Stromal cell of bone marrow (primary cell): ENCODE measurements around the gene MOBP.

Experiments
- DNase-seq: peaks from one replicate; pipeline ENCODE4 v3.0.0-alpha.2; 2012; ENCODE audit warnings: low read depth

Gene MOBP

DNA sequence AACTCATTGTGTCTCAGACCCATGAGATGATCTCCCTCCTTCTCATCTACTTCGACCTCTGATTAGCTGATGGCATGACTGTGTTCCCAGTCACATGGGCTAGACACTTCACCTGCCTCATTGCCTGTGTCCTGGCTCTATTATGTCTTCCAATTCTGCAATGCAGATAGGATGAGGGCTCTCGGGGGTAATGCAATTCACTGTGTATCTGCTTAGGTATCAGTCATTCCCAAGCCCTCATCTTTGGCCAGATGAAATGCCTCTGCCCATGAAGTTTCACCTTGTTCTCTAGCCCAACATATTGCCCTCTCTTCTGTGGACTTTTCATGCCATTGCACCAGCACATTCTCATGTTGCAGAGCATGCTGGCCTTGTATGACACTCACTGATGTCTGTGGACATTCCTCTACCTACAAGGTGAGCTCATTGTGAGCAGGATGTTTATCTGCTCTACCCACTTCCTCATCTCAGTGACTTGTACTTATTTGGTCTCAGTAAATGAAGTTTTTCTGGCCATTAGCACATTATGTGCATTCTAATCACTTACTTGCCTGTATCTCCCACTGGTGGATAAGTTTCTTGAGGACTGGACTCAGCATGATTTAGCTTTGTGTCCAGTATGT is 32.3 kb downstream of the MOBP start:
- no peak for DNase-seq

- no peak for DNase-seq
These were observed 33.6 kb downstream of the MOBP start for GRCh38 chr3:39501059-39501458.

DNA sequence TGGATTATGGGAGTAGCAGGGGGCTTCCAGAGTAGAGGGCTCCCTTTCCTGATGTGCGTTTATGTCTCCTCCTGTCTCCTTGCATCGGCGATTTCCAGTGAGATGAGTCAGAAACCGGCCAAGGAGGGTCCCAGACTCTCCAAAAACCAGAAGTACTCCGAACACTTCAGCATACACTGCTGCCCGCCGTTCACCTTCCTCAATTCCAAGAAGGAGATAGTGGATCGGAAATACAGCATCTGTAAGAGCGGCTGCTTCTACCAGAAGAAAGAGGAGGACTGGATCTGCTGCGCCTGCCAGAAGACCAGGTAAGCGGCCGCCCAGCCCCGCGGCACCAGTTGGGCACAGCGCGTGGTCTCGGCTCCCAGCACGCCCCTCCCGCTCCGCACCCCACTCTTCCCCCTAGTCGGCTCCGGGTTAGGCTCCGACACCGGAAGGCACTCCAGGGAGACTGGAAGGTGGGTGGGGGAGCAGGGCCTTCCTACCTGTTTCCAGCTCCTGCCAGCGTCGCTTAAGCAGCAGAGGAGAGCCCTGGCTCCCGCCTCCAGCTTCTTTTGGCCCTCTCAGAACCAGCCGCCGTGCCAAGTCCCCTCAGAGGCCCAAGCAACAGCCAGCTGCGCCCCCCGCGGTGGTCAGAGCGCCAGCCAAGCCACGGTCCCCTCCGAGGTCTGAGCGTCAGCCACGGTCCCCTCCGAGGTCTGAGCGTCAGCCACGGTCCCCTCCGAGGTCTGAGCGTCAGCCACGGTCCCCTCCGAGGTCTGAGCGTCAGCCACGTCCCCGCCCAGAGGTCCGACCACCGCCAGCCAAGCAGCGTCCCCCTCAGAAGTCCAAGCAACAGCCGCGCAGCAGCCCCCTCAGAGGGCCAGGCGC is 34.7 kb downstream of the MOBP start:
- no peak for DNase-seq

DNA sequence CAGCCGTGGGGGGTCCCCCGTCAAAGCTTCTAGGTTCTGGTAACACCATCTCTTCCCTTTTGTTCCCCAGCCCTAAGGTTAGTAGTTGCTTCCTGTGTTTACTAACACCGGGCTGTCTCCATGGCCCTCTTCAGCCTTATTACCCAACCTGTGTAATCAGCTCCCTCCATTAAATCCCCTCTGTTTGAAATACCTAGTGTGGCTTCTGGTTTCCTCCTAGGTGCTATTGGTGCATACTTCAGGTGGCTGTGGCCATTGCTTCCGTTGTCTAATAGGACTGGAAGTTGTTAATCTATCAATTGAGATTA is 35.3 kb downstream of the MOBP start:
- DNase-seq: no peak

- DNase-seq: no peak
These were observed 38.6 kb downstream of the MOBP start for GRCh38 chr3:39505866-39506742.

DNA sequence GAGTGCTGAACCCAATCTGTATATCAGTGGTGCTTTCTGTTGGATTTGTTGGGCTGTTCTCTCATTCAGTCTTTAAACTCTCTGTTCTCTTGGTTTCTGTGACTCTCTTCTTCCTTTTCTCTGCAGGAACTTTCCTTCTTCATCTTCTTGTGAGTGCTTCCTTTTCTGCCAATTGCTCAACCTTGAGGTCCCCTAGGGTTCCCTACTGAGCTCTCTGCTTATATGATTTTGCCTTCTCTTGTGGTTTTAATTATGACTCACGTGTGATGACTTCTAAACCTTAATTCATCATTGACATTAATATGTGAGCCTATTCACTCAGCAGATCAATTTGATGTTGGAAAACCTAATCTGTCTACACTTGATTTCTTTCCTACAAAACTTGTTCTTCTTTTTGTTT is 39.4 kb downstream of the MOBP start:
- DNase-seq: no peak

GRCh38 chr3:39513791-39514369 is 46.4 kb downstream of the MOBP start:
- no peak for DNase-seq

DNA sequence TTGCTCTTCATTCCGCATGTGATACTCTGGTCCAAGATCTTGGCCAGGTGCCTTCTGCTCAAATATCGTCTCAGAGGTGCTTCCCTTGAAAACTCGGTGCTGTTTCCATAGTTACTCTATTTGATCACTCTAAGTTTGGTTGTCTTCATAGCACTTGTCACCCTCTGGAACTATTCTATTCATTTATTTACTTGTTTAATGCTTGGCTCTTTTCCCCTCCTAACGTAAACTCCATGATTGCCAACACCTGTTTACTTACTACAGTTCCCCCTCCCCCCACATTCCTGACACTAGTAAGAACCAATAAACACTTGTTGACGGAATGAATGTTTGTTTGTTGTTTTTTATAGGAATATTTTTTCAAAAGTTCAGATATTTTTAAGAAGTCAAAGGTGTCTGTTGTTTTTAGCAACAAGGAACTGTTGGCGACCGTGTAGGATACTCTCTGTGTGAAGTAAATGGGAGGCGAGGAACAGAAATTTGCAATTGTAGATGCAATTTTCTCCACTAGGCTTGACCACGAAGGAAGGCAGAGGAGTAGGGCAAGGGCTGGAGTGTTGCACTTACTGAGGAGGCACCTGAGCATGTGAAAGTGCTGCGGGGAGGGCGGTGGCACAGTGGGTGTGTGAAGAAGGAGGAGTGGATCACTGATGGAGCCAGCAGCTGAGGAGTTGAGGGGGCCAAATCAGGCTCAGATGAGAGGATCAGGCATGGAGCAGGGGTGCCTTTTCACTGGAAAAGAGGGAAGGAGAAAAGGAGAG is 48.4 kb downstream of the MOBP start:
- no peak for DNase-seq

DNA sequence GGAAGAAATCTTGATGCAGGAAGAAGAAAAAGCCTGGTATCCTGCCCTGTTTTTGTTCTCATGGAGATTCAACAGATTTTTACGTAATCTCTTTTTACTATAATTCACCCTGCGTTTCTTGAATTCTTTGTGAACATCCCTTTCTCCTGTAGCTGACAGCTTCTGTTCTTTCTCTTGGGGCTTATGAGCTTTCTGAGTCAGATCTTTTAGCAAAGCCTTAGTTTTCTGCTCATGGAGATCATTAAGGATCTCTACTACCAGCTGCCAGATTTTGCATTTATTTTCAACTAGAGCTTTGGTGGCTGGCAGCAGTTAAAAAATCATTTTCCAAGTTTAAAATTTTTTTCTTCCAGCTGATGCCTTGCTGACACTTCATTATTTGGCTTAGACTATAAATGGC is 51.6 kb downstream of the MOBP start:
- no peak for DNase-seq

DNA sequence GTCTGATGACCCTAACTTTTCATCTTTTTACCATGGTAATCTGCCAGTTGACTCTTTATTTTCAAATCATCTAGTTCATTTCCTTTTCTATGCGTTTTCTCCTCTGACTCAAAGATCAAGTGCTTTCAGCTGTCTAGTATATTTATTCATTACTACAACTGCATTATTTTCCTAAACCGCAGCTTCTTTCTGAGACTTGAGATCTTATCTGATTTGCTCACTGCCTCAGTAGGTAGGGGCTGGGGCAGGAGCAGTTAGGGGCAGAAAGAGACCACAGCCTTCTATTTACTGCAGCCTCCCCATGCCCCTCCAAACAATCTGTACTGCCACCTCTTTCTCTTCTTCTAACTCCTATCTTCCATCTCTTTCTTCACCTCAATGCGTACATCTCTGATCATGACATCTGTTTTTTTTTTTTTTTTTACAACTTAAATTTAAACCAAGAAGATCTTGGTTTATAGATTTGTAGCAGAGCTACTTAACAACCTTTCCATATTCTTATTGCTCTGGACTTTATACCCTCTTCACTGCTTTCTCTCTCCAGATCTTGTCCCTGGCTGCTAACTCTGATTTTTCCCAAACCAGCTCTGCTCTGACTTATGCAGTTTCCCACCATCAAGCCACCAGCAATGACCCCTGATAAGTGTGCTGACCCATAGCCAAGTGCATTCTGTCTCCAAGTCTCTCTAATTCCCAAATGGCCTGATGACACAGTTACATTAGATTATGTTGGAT is 52.2 kb downstream of the MOBP start:
- DNase-seq: no peak

- DNase-seq: no peak
These were observed 54.0 kb downstream of the MOBP start for GRCh38 chr3:39521456-39521855.

DNA sequence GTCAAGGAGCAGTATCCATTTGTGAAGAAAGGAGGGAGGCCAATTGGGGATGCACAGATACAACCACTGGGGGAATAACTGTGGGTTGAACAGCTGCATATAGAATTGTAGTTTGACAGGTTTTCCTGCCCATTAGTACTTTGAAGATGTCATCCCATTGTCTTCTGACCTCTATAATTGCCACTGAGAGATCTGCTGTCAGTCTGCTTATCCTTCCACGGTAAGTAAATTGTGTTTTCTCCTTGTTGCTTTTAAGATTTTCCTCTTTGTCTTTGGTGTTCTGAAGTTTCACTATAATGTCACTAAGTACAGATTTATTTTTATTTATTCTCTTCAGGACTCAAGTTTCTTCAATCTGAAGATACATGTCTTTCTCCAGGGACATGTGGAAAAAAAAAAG is 56.6 kb downstream of the MOBP start:
- DNase-seq: no peak

GRCh38 chr3:39528844-39529243 is 61.4 kb downstream of the MOBP start:
- DNase-seq: no peak

- DNase-seq: no peak
These were observed 62.1 kb downstream of the MOBP start for GRCh38 chr3:39529577-39529976.

- no peak for DNase-seq
These were observed 63.6 kb downstream of the MOBP start for GRCh38 chr3:39531066-39531465.

DNA sequence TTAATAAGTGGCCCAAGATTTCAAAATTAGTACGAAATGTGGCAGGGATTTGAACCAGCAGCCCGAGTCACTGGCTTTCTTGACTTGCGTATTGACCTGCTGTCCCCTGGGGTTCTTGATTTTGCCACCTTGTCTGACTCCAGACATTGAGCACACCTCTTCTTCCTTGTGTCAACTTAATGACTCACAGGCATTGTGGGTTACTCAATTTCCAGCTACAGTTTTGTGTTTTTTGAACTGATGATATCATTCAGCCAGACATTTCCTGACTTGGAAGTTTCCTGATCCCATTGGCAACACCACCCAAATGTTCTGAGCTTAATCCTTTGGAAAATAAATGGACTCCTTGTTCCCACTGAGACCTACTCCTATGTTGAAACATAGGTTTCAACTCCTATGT is 64.2 kb downstream of the MOBP start:
- DNase-seq: peak; percentile 66

- DNase-seq: no peak
These were observed 65.3 kb downstream of the MOBP start for GRCh38 chr3:39532777-39533176.

DNA sequence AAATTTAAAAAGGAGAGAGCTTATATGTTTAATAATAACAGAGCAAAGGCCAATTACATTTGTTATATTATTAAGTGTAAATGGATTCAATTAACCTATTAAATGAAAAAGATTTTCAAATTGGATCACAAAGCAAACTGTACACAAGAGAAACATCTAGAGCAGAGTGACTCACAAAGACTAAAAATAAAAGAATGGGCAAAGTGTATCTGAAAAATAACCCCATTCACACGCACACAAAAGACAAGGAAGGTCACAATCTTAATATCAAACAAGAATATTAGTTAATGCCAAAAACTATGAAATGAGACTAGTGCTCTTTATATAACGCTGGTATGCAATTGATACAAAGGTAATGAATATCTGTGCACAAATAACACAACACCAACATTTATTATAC is 65.7 kb downstream of the MOBP start:
- DNase-seq: no peak

DNA sequence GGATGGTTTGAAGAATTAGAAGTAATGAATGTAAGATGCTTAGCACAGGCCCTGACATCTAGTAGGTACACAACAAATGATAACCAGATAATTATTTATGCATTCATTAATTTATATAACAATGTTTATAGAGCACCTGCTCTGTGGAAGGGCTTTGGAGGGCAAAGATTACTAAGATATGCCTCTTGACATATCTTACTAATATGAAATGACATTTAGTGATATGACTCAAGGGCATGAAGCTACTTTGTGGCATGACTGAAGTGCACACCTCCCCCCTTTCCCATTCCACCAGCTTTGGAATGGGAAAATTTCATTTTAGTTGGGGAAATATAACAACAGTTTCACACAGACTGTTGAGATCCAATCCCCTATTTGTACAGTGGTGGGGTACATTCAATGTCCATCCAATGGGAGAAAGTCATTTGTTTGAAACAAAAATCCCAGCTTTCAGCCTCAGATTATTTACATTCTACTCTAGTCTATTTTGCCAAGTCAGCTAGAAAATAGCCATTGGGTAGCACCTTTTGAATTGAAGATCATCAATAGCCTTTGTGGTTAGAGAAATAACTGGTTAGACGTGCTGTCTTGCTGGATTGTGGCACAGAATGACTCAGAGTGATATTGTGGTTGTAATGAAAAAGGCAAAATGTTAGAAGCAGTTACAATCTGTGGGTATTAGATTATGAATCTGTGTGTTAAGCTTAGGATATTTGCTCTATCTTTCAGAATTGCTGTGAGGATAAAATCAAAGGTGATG is 72.9 kb downstream of the MOBP start:
- no peak for DNase-seq

DNA sequence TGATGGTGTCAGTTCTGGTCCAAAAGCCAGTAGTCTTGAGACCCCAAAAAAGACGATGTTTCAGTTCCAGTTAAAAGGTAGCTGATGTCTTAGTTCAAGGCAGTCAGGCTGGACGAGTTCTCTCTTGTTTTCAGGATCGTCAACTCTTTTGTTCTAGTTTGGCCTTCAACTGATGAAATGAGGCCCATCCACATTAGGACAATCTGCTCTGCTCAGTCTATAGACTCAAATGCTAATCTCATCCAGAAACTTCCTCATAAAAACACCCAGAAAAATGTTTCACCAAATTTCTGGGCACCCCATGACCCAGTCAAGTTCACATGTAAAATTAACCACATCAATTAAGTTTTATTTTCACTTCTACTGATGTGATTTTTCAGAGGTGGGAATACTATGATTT is 74.0 kb downstream of the MOBP start:
- no peak for DNase-seq
